Stimulated activated CD8-positive, alpha-beta memory T cell treated with anti-CD3 and anti-CD28 coated beads, Interleukin-2, amount 100 ng/mL, for 48 hours (primary cell): Measurements from ENCODE around the gene PAK6.
A peak's percentile ranks its signal among the peaks of the same experiment; 100 is the strongest.

Experiments
- DNase-seq, 2 donors: peaks; one replicate each; pipeline ENCODE4 v3.0.0-alpha.2; 2020; ENCODE audit warnings: low read depth in 2 of 2

The PAK6 gene

DNA sequence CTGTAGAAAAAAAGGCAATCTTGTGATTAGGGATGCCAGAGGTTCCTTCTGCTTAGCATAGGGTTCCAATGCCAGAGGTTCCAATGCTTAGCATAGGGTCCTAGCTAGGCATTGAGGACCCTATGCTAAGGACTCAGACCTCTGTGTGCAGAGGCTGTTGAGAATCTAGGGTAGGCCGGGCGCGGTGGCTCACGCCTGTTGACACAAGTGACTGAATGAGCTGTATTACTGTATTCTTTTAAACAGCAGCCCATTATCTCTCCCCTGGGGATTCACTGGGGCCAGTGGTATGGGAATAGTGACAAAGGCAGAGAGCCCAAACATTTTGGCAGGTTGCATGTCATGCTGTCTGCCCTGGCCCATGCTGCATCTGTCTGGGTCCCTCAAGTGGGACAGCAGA lies 16.2 kb downstream of the PAK6 start:
- no peak for DNase-seq

DNA sequence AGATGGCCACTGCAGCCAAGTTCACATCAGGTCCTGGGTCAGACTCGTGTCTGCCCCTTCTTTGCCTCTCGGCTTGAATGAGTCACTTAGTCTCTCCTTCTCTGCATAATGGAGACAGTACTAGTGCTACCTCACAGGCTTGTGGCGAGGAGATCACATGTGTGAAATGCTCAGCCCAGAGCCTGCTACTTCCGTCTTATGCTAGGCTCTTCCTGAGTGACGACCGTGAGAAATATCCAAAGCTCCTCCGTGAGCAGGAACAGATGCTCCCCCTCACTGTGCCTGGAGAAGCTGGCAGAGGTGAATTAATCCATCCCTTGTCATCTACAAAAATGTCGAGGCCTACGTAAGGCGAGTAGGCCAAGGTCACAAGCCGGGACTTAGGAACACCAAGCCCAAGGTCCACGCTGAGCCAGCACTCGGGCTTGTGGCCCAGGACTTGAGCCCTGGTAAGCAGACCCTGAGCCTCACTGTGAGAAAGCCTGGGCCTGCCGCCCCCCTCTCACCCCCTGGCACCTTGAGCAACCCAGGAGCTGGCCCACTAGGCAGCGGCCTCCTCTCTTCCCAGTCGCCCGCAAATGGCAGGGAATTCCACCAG lies 17.9 kb downstream of the PAK6 start:
- no peak for DNase-seq

GRCh38 chr15:40257656-40258450 lies 19.0 kb downstream of the PAK6 start:
- no peak for DNase-seq

GRCh38 chr15:40258544-40258943 lies 19.7 kb downstream of the PAK6 start:
- no peak for DNase-seq

DNA sequence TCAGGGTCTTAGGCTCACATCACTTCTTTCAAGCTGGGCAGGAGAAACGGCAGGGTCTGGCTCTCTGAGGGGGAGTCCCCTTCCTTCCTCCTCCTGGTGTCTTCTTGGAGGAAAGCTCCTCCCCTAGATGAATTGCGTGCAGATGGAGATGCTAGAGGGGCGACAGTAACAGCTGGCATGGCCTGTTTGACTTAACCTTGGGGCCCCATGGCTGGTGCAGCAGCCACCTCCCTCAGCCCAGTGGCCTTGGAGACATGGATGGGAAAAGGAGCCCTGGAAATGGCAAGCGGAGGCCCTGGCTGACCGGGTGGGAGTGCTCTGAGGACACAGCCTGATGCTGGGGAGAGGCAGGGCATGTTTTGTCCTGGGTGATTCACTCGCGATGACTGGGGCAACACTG lies 20.2 kb downstream of the PAK6 start:
- DNase-seq = no peak

DNA sequence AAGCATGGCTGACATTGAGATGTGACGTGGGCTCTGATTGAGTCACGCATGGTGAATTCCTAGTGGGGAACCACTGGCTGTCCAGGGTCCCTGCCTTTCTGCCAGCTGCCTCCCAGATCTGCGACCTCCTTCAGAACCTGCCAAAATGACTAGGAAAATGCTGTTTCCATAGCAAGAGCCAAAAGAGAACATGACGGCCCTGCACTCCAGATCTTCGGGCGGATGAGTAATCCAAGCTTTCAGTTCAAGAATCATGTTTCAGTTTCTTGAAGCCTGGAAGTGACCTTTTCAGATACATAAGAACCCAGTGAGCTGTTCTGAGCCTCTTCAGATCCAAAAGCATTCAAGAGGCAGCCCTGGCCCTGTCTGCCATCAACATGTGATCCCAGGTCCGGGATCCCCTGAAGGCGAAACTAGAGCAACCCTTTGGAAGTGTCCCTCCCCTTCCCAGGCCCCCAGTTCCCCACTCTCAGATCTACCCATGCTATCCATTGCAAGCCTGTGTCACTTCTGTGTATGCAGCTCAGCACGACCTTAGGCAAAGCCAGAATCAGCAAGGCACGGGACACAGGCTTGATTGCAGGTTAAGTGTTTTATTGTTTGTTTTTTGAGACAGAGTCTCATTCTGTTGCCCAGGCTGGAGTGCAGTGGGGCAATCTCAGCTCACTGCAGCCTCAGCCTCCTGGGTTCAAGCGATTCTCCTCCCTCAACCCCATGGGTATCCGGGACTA lies 24.3 kb downstream of the PAK6 start:
- DNase-seq = no peak

DNA sequence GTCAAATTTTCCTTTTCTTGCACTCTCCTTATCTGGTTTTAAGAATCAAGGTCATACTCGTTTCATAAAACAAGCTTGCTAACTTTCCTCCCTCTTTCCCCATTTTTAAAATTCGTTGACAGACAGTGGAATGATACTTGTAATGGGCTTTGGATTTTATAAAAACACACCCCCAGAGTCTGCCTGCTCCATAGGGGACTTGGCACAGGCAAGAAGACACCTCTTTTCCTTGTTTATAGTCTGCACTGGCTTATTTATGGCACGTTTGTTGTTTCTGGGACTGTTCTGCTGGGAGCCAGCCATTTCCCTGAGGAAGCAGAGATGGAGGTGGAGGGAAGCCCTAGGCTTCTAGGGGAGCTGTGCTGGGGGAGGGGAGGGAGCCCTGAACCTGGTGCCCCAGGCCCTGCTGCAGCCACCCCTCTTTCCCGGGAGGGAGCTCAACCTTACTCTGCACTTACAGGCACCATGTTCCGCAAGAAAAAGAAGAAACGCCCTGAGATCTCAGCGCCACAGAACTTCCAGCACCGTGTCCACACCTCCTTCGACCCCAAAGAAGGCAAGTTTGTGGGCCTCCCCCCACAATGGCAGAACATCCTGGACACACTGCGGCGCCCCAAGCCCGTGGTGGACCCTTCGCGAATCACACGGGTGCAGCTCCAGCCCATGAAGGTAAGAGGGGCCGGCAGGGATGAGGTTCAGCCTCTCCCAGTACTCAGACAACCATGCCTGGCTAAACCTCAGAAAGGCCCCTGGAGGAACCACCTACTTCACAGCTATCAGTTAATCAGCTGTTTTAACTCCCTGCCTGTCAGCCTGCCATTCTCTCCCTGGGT lies 25.7 kb downstream of the PAK6 start:
- no peak for DNase-seq

- no peak for DNase-seq
These were observed 26.5 kb downstream of the PAK6 start for GRCh38 chr15:40265355-40265754.

DNA sequence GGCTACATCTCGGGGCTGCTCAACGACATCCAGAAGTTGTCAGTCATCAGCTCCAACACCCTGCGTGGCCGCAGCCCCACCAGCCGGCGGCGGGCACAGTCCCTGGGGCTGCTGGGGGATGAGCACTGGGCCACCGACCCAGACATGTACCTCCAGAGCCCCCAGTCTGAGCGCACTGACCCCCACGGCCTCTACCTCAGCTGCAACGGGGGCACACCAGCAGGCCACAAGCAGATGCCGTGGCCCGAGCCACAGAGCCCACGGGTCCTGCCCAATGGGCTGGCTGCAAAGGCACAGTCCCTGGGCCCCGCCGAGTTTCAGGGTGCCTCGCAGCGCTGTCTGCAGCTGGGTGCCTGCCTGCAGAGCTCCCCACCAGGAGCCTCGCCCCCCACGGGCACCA lies 27.0 kb downstream of the PAK6 start:
- DNase-seq = no peak

DNA sequence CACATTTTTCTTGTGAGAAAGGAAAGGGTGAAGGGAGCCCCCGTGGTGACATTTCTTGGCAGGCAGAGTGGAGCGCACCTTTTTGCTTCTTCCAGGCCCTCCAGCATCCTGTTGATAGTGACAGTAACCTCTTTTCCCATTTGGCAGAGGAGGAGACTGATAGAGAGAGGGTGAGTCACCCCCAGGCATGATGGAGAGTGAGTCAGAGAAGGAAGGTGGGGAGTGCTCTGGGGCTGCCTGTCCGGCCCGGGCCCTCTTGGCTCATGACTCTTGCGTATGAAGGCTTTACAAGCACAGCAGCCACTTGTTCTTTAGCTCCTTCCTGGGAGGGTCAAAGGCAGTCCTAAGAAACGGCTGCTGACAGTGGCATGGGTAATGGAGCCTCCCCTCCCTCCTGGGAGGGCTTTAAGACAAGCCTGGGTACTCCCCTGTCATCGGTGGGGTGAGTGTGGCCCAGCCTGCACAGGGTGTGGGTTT lies 28.0 kb downstream of the PAK6 start:
- DNase-seq = no peak

DNA sequence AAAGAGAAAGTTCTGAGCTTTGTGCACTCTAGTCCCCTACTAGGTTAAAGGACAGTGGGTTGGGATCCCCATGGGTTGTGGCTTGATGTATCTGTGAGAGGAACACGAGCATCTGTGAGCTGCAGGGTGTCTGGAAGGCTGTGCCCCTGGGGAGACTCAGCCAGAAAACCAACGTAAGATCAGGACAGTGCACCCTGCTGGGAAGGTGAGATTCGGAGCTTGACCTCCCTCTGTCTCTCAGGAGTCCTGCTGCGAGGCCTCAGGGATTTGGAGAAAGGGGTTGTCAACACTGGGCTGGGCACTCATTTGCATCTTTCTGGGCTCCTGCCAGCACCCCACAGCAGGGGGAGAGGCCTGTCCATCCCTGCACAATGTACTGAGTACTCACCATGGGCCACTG lies 28.8 kb downstream of the PAK6 start:
- DNase-seq = no peak

GRCh38 chr15:40269604-40270003 lies 30.7 kb downstream of the PAK6 start:
- DNase-seq = no peak

DNA sequence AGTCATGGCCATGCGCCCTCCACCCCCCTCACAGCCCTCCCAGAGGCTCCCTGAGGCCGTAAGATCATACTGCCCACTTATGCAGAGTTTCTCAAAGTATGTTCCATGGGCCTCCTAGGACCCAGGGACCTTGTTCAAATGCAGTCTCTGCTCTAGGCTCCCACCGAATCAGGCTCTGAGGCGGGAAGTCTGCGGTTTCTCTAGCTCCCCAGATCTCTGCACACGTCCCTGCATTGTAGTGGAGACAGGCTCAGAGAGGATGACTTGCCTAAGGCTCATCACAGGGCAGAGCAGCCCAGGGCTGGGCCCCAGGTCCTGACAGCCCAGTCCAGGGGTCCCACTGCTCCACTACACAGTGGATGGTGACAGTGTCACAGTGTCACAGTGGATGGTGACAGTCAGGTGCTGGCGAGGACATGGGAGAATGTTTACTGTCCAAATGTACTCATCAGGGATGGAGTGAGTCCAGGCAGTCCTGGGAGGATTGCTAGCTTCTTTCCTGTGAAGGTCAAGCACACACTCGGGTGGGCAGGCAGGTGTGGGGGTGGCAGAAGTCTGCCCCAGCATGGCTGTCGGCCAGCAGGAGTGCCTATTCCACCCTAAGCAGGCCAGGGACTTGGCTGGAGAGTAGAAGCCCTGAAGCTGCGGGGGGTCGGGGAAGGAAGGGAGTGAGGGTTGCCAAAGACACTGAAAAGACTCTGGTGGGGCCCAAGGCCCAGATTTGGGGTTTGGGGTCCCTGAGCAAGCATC lies 31.6 kb downstream of the PAK6 start:
- no peak for DNase-seq

GRCh38 chr15:40271685-40272484 lies 33.0 kb downstream of the PAK6 start:
- DNase-seq = no peak

- no peak for DNase-seq
These were observed 33.7 kb downstream of the PAK6 start for GRCh38 chr15:40272485-40273056.

DNA sequence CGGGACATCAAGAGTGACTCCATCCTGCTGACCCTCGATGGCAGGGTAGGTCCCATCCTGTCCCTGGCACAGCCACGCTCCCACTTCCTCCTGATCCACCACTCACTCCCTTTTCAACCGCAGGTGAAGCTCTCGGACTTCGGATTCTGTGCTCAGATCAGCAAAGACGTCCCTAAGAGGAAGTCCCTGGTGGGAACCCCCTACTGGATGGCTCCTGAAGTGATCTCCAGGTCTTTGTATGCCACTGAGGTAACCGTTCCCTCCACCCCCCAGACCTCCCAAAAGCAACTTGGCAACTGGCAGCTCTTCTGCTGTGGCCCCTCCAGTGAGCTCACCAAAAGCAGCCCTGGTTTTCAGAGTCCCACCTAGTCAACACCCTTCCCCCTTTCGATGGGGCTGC lies 34.6 kb downstream of the PAK6 start:
- DNase-seq = no peak

DNA sequence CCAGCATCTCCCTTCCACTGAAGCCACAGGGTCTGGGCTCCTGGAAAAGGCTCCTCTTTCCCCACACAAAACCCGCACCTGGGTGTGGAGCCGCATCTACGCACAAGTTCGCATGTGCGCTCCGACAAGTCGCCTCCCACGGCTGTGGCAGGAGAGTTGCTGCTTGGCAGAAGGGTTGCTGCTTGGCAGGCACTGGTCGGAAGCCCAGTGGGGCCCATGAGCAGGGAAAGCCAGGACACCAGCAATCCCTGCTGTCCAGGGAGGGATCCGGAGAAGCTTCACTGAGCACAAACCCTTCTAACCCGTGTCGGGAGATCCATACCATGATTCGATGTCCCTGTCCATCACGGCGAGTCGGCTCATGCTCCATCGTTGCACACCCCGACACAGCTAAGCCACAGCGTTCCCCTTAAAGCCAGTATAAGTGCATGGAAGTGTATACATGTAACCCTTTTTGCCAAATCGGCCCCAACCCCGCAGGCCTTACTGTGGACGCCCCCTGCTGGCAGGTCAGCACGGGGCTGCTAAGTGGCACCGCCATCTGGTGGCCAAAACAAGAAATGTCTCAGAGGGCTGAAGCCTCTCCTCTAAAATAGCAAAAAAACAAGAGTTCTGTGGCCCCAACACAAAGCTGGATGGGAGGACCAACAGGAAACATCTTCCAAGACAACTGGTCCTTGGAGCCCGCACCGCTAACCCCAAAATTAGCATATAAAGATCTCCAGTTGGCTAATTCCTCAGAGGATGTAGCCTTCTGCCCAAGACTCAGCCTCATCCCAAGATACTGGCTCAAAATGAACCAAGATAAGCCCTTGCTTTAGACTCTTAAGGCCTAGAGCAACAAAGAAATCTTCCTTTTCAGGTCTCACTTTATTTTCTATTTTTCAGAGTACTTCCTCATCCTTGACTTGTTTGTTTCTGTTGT lies 35.7 kb downstream of the PAK6 start:
- DNase-seq = peak; percentile 79

DNA sequence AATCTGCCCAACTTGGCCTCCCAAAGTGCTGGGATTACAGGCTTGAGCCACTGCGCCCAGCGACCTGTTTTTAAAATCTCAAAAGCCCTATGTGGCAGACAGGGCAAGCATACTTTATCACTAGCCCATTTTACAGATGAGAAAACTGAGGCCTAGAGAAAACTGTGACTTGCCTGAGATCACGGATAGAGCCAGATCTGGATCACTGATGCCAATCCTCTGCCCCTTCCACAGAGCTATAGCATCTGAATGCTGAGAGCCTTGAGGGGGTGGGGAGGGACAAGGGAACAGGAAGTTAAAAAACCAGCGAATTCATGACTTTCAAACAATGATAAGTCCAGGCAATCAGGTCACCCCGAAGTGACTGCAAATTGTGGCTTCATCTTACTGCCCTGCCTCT lies 36.7 kb downstream of the PAK6 start:
- DNase-seq = no peak

- no peak for DNase-seq
These were observed 37.1 kb downstream of the PAK6 start for GRCh38 chr15:40275954-40276353.
